ENCODE results near the gene USP3. TPM values are rescaled to one million over a fixed set of nuclear protein-coding genes. Genes with fewer than 3 reads are reported as not detected.
A peak's percentile ranks its signal among the peaks of the same experiment; 100 is the strongest.

Gene USP3
- total RNA-seq, 1 experiment from 2014 or later: 36.6 TPM

- H3K36me3 Mint-ChIP-seq: no peaks in the 10 kb centered on the region
- H3K27me3 Mint-ChIP-seq (ENCODE audit: low read depth): peaks cover 36% of the 10 kb centered on the region
- H3K4me3 Mint-ChIP-seq: peak overlapping the region; percentile 76
- no peak overlapping the region for H3K27ac Mint-ChIP-seq
- TF ChIP-seq SOX15 (CRISPR knock-in tag; IDR thresholded peaks at IDR 0.05): no peak
- no peak for TF ChIP-seq CREM (CRISPR knock-in tag; IDR thresholded peaks at IDR 0.05)
- no peak for TF ChIP-seq ZNF317 (CRISPR knock-in tag; IDR thresholded peaks at IDR 0.05; ENCODE audit: borderline replicate concordance, low read depth)
- TF ChIP-seq NR2C2 (CRISPR knock-in tag; IDR thresholded peaks at IDR 0.05): no peak
- TF ChIP-seq ZNF232 (CRISPR knock-in tag; IDR thresholded peaks at IDR 0.05): no peak
- no peak for TF ChIP-seq TEAD1 (CRISPR knock-in tag; IDR thresholded peaks at IDR 0.05)
- no peak for TF ChIP-seq RORB (CRISPR knock-in tag; IDR thresholded peaks at IDR 0.05)
- TF ChIP-seq ZNF423 (CRISPR knock-in tag; IDR thresholded peaks at IDR 0.05): no peak
- TF ChIP-seq MAX (CRISPR knock-in tag; IDR thresholded peaks at IDR 0.05): no peak
- TF ChIP-seq PREB (CRISPR knock-in tag; IDR thresholded peaks at IDR 0.05; ENCODE audit: borderline replicate concordance): no peak
- TF ChIP-seq GTF2I (CRISPR knock-in tag; conservative IDR thresholded peaks at IDR 0.05): no peak
- ATAC-seq: no peak
- DNase-seq (ENCODE audit: low spot score): no peak
- no peaks in the 10 kb centered on the region for H3K9me3 Mint-ChIP-seq
- ChIA-PET CTCF (interaction anchor here (0.6 to 6.1 kb wide), 14 partner anchors 10 to 380 kb away, joined by 3 to 54 read pairs (median 4); partner anchors contain the start of genes CA12 and FBXL22), POLR2A (no interaction called here)
- peaks cover 78% of the 10 kb centered on the region for H3K4me1 Mint-ChIP-seq
Measured at GRCh38 chr15:63505842-63506222, 1.4 kb downstream of the USP3 start.

- Mint-ChIP-seq H3K27me3 (ENCODE audit: low read depth) (peaks cover 36% of the 10 kb centered on the region), H3K9me3 (no peaks in the 10 kb centered on the region), H3K4me1 (peaks cover 76% of the 10 kb centered on the region), H3K4me3 (peak overlapping the region; percentile 76), H3K36me3 (no peaks in the 10 kb centered on the region), H3K27ac (no peak overlapping the region)
- ATAC-seq (no peak), DNase-seq (ENCODE audit: low spot score) (no peak)
- CTCF ChIA-PET: interaction anchor here (1.1 kb wide), 1 partner anchor 16 kb away, joined by 3 read pairs; no protein-coding TSS in a partner anchor
- POLR2A ChIA-PET: no interaction called here
- TF ChIP-seq KAT7 (CRISPR knock-in tag; IDR thresholded peaks at IDR 0.05; ENCODE audit: borderline replicate concordance) (no peak), NR1H2 (CRISPR knock-in tag; IDR thresholded peaks at IDR 0.05) (no peak), TEAD1 (CRISPR knock-in tag; IDR thresholded peaks at IDR 0.05) (no peak), E2F4 (CRISPR knock-in tag; IDR thresholded peaks at IDR 0.05; ENCODE audit: borderline replicate concordance, low read depth) (no peak), ZNF532 (CRISPR knock-in tag; IDR thresholded peaks at IDR 0.05; ENCODE audit: borderline replicate concordance) (no peak), ZNF396 (CRISPR knock-in tag; IDR thresholded peaks at IDR 0.05; ENCODE audit: borderline replicate concordance) (no peak), ZBTB21 (CRISPR knock-in tag; IDR thresholded peaks at IDR 0.05; ENCODE audit: borderline replicate concordance) (no peak), IRF1 (CRISPR knock-in tag; IDR thresholded peaks at IDR 0.05) (no peak), NR3C1 (CRISPR knock-in tag; conservative IDR thresholded peaks at IDR 0.05; ENCODE audit: low read depth) (no peak), FOXP4 (CRISPR knock-in tag; IDR thresholded peaks at IDR 0.05) (no peak), ZNF263 (CRISPR knock-in tag; IDR thresholded peaks at IDR 0.05; ENCODE audit: low read depth) (no peak), FOXP1 (CRISPR knock-in tag; IDR thresholded peaks at IDR 0.05; ENCODE audit: borderline replicate concordance) (no peak), SOX15 (CRISPR knock-in tag; IDR thresholded peaks at IDR 0.05) (no peak), ZNF281 (CRISPR knock-in tag; IDR thresholded peaks at IDR 0.05) (no peak)
Measured at GRCh38 chr15:63506537-63507035, 2.2 kb downstream of the USP3 start.
